Aorta (tissue), 5 donors: ENCODE measurements around the gene NAXD. TPM values are rescaled to one million over a fixed set of nuclear protein-coding genes. Genes with fewer than 3 reads are reported as not detected.
A peak's percentile ranks its signal among the peaks of the same experiment; 100 is the strongest.
"Not testable (repeated sequence)": the region's sequence is repeated elsewhere in the genome, so short reads cannot be mapped to it uniquely, and the experiment has no call there.

Experiments
- ATAC-seq: fragments of 200-7000 bp; cut with Tn5 transposase; one replicate; pipeline ENCODE4 v1.9.1; 2022; ENCODE audit warnings: moderate library complexity; ENCODE audit not compliant: low FRiP score
- DNase-seq, 2 donors: peaks; one replicate each; pipeline ENCODE4 v3.0.0-alpha.2; 2020
- H3K27ac ChIP-seq, 2 donors: one replicate each; pipeline ENCODE4 v1.5.1; 2013; ENCODE audit warnings: low read length in 2 of 2, mild to moderate bottlenecking in 2 of 2, moderate library complexity in 2 of 2, control low read depth in 1 of 2, inconsistent platforms in 1 of 2, low read depth in 1 of 2
- H3K27me3 ChIP-seq, 2 donors: one replicate each; pipeline ENCODE4 v1.6.1; 2013; ENCODE audit warnings: control low read depth in 1 of 2, low read length in 1 of 2, mild to moderate bottlenecking in 1 of 2, moderate library complexity in 1 of 2; ENCODE audit not compliant: insufficient read depth in 2 of 2, control insufficient read depth in 1 of 2
- H3K36me3 ChIP-seq, 2 donors: one replicate each; pipeline ENCODE4 v1.6.1; 2013; ENCODE audit warnings: control low read depth in 1 of 2, low read length in 1 of 2, mild to moderate bottlenecking in 1 of 2; ENCODE audit not compliant: insufficient read depth in 2 of 2, control insufficient read depth in 1 of 2
- H3K4me1 ChIP-seq, 2 donors: one replicate each; pipeline ENCODE4 v1.6.1; 2013; ENCODE audit warnings: low read length in 2 of 2, control low read depth in 1 of 2, mild to moderate bottlenecking in 1 of 2, moderate library complexity in 1 of 2; ENCODE audit not compliant: insufficient read depth in 2 of 2, control insufficient read depth in 1 of 2
- H3K4me3 ChIP-seq, 2 donors: one replicate each; pipeline ENCODE4 v1.5.1; 2013; ENCODE audit warnings: low read length in 2 of 2, control low read depth in 1 of 2, mild to moderate bottlenecking in 1 of 2
- H3K9me3 ChIP-seq: one replicate; pipeline ENCODE4 v1.6.1; 2013; ENCODE audit warnings: mild to moderate bottlenecking, low read length; ENCODE audit not compliant: control insufficient read depth
- WGBS, 2 donors: extraction: QIAGEN DNeasy Blood & Tissue Kit; methylation state at CpG; one replicate each; pipeline ENCODE4 v1.1.7; 2013; 5-methylcytosine and 5-hydroxymethylcytosine counted together
- intact Hi-C, 2 donors: fragments of 100-400 bp; cut with DNase I; formaldehyde crosslinking; loops; one replicate each; pipeline versions ENCODE4 v1.14.2 to v1.15.0; 2022
- long read RNA-seq, 2 donors: library from polyadenylated mRNA; unstranded; transcript quantifications; one replicate each; pipeline ENCODE4 v2.0.0, GENCODE V29; 2020 to 2021
- polyA plus RNA-seq, 2 donors: library from polyadenylated mRNA; stranded (reverse); fragments of 200-250 nt; gene quantifications; one replicate each; pipeline ENCODE4 v1.2.3, GENCODE V29; 2013
- total RNA-seq, 2 donors: library from RNA; stranded (reverse); fragmentation: NEBNext Ultra II Directional; extraction: Animal tissue kit (Norgen Biotek cat#: 25700); gene quantifications; one replicate each; pipeline ENCODE4 v1.2.1, GENCODE V29; 2021
- donor health status: healthy with polysubstance abuse.
- donor health status: Bipolar disorder and iron deficiency.
- donor health status: DM: no; HTN: no; CAD: no.
- donor health status: DM: no; HTN: no; CAD: no.
- donor health status: DM: yes; HTN: yes; CAD: no.

NAXD gene
- 10 to 100 TPM; 21.2 to 30.4 TPM for total RNA-seq
- polyA plus RNA-seq: 10 to 100 TPM; 20.7 to 47.0 TPM
- long read RNA-seq, donor 1, transcript NAXD-202 (7 exons, 2,311 nt): major isoform, 5 of 183 reads
- long read RNA-seq, donor 1, partial matches to known transcripts: 102 of 183 reads
- long read RNA-seq, donor 1, other reads (novel, unspliced or antisense): 76 of 183 reads
- long read RNA-seq, donor 2, partial matches to known transcripts: 3 of 51 reads
- long read RNA-seq, donor 2, other reads (novel, unspliced or antisense): 46 of 51 reads

DNA sequence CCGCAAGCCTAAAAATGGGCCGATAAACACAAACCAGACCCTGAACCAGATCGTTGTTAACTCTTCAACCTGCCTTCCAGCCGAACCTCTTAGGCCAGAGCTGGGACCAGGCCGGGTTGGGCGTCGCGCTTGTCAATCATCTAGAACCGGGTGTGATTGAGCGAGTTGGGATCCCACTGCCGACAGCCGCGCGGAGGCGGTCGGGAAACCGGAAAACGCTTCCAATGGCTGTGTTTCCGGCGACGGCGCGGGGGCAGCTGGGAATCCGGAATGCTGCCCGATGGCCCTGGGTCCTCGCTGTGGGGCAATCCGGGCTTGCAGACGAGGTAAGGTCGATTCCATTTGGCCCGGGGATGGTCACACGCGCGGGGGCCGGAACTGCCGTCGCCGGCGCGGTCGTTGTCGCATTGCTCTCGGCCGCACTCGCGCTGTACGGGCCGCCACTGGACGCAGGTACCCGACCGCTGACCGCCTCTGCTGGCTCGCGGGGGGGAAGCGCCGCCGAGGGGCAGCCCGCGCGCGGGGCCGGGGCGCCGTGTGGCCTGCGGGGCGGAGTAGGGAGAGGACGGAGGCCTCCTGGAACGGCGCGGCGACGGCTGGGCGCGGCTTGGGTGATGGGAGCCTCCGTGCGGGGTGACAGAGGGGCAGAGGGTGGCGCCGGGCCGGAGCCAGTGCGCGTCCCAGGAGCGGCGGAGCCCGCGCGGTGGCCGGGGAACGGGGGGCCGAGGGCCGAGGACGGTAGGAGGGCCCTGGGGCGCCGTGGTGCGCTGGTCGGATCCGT, at the start of gene NAXD:
Gene NAXD, plus strand, starts transcription at position 224 of the 781 bp plus-strand sequence. Its CDS starts 57 bp downstream, at position 281.
- WGBS, 2 donors: 1% methylated on average over 55 to 95 of the region's 95 CpGs
- Histone ChIP-seq H3K4me3 (peak within 1 kb of the TSS; percentile 49 to 64), H3K27me3 (no peaks in the 10 kb centered on the region), H3K4me1 (no peaks in the 10 kb centered on the region), H3K27ac (peak within 1 kb of the TSS; percentile 73 to 83), H3K36me3 (no peaks in the 10 kb centered on the region), H3K9me3 (no peaks in the 10 kb centered on the region)
- DNase-seq (peak; percentile 96 to 98), ATAC-seq (peak; percentile 95)
- intact Hi-C loops: loop anchor here (5.0 to 10.0 kb wide), 2 partner anchors 89 to 92 kb away; partner anchors contain the start of gene CARS2 (in 2 of the 2)

GRCh38 chr13:110566171-110566570, 49.2 kb upstream of the NAXD start:
- Histone ChIP-seq H3K4me1 (no peaks in the 10 kb centered on the region), H3K4me3 (no peak overlapping the region), H3K27me3 (no peaks in the 10 kb centered on the region), H3K27ac (no peak overlapping the region), H3K36me3 (no peaks in the 10 kb centered on the region), H3K9me3 (no peaks in the 10 kb centered on the region)
- no peak for ATAC-seq
- DNase-seq: no peak
- WGBS, 2 donors: 87 to 93% methylated on average over 9 of the region's 9 CpGs
- intact Hi-C loops: no loop called here

DNA sequence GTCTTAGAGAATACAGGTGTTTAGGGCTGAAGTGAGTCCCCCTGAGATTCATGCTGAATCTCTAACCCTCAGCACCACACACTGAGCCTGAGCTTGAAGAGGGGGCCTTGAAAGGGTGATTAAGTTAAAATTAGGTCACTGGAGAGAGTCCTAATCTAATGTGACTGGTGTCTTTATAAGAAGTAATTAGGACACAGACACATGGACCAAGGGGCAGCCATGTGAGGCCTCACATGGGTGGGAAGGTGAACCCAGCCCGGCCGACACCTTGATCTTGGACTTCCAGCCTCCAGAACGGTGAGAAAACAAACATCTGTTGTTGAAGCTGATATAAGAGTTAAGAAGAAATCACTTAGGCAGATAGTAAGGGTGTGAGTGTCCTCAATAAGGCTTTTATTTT, 46.7 kb upstream of the NAXD start:
- Histone ChIP-seq H3K4me3 (no peak overlapping the region), H3K4me1 (no peaks in the 10 kb centered on the region), H3K27me3 (no peaks in the 10 kb centered on the region), H3K9me3 (no peaks in the 10 kb centered on the region), H3K36me3 (no peaks in the 10 kb centered on the region), H3K27ac (no peak overlapping the region)
- DNase-seq (peak in 1 of 2 donors; percentile 48), ATAC-seq (no peak)
- 93 to 96% methylated on average over 3 of the region's 3 CpGs for WGBS, 2 donors
- intact Hi-C loops: no loop called here

GRCh38 chr13:110569962-110570361, 45.4 kb upstream of the NAXD start:
- H3K27ac ChIP-seq, H3K4me1 ChIP-seq, H3K4me3 ChIP-seq, H3K27me3 ChIP-seq, H3K36me3 ChIP-seq, H3K9me3 ChIP-seq, intact Hi-C loops, ATAC-seq: not testable (repeated sequence)
- WGBS, 2 donors: 66 to 68% methylated on average over 7 of the region's 7 CpGs
- DNase-seq: peak in 1 of 2 donors; percentile 58

- Histone ChIP-seq H3K27ac (no peak overlapping the region), H3K27me3 (no peaks in the 10 kb centered on the region), H3K9me3 (no peaks in the 10 kb centered on the region), H3K36me3 (no peaks in the 10 kb centered on the region), H3K4me1 (no peaks in the 10 kb centered on the region), H3K4me3 (no peak overlapping the region)
- no peak for ATAC-seq
- WGBS, 2 donors: 90 to 93% methylated on average over 10 of the region's 10 CpGs
- DNase-seq: peak; percentile 32 to 57
- intact Hi-C loops: no loop called here
Measured at GRCh38 chr13:110570886-110571285, 44.5 kb upstream of the NAXD start.

- peak; percentile 34 to 55 for DNase-seq
- no peaks in the 10 kb centered on the region for H3K9me3 ChIP-seq
- no peaks in the 10 kb centered on the region for H3K27me3 ChIP-seq
- intact Hi-C loops: no loop called here
- no peak overlapping the region for H3K4me3 ChIP-seq
- H3K27ac ChIP-seq: no peak overlapping the region
- no peaks in the 10 kb centered on the region for H3K36me3 ChIP-seq
- 84 to 94% methylated on average over 20 of the region's 20 CpGs for WGBS, 2 donors
- ATAC-seq: no peak
- H3K4me1 ChIP-seq: no peaks in the 10 kb centered on the region
Measured at GRCh38 chr13:110571896-110572777, 43.2 kb upstream of the NAXD start.

GRCh38 chr13:110572778-110573118, 42.6 kb upstream of the NAXD start:
- no peak overlapping the region for H3K4me3 ChIP-seq
- 73 to 74% methylated on average over 2 of the region's 2 CpGs for WGBS, 2 donors
- H3K36me3 ChIP-seq: no peaks in the 10 kb centered on the region
- no peak for DNase-seq
- H3K9me3 ChIP-seq: no peaks in the 10 kb centered on the region
- intact Hi-C loops: no loop called here
- H3K27me3 ChIP-seq: no peaks in the 10 kb centered on the region
- H3K4me1 ChIP-seq: no peaks in the 10 kb centered on the region
- H3K27ac ChIP-seq: no peak overlapping the region
- no peak for ATAC-seq

DNA sequence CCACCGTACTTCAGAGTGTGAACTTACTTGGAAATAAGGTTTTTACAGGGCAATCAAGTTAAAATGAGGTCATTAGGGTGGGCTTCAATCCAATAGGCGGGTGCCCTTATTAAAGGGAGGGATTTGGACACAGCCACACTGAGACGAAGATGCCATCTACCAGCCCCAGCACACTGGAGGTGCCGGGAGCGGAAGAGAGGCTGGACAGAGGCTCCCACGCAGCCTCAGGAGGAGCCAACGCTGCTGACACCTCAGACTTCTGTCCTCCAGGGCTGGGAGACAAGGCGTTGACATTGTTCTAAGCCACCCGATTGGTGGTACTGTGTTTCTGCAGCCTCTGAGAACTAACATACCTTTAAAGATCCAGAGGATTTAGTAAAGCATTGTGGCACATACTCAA, 41.2 kb upstream of the NAXD start:
- 8 to 11% methylated on average over 9 of the region's 9 CpGs for WGBS, 2 donors
- intact Hi-C loops: no loop called here
- Histone ChIP-seq H3K4me1 (no peaks in the 10 kb centered on the region), H3K27me3 (no peaks in the 10 kb centered on the region), H3K9me3 (no peaks in the 10 kb centered on the region), H3K27ac (no peak overlapping the region), H3K4me3 (no peak overlapping the region), H3K36me3 (no peaks in the 10 kb centered on the region)
- DNase-seq: peak; percentile 36 to 71
- ATAC-seq: no peak
